ENCODE measurements around the gene CDK5.
A peak's percentile ranks its signal among the peaks of the same experiment; 100 is the strongest.

GRCh38 chr7:151009327-151010036, 48.2 kb downstream of the CDK5 start:
- TF ChIP-seq, protein P1, sequence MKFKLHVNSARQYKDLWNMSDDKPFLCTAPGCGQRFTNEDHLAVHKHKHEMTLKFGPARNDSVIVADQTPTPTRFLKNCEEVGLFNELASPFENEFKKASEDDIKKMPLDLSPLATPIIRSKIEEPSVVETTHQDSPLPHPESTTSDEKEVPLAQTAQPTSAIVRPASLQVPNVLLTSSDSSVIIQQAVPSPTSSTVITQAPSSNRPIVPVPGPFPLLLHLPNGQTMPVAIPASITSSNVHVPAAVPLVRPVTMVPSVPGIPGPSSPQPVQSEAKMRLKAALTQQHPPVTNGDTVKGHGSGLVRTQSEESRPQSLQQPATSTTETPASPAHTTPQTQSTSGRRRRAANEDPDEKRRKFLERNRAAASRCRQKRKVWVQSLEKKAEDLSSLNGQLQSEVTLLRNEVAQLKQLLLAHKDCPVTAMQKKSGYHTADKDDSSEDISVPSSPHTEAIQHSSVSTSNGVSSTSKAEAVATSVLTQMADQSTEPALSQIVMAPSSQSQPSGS (CRISPR knock-in tag; IDR thresholded peaks at IDR 0.05): no peak
- no peak for TF ChIP-seq ZNF644 (tag; IDR thresholded peaks at IDR 0.05; ENCODE audit: low read depth)
- no peak; the same call in 1 of the 2 replicates for TF ChIP-seq HDGF (IDR thresholded peaks at IDR 0.05)
- TF ChIP-seq ZKSCAN1 (IDR thresholded peaks at IDR 0.05; ENCODE audit: low read depth, low read length): no peak
- no peak for TF ChIP-seq CREB1 (IDR thresholded peaks at IDR 0.05)
- TF ChIP-seq CREB1 (CRISPR knock-in tag; IDR thresholded peaks at IDR 0.05): no peak
- TF ChIP-seq, protein P2, sequence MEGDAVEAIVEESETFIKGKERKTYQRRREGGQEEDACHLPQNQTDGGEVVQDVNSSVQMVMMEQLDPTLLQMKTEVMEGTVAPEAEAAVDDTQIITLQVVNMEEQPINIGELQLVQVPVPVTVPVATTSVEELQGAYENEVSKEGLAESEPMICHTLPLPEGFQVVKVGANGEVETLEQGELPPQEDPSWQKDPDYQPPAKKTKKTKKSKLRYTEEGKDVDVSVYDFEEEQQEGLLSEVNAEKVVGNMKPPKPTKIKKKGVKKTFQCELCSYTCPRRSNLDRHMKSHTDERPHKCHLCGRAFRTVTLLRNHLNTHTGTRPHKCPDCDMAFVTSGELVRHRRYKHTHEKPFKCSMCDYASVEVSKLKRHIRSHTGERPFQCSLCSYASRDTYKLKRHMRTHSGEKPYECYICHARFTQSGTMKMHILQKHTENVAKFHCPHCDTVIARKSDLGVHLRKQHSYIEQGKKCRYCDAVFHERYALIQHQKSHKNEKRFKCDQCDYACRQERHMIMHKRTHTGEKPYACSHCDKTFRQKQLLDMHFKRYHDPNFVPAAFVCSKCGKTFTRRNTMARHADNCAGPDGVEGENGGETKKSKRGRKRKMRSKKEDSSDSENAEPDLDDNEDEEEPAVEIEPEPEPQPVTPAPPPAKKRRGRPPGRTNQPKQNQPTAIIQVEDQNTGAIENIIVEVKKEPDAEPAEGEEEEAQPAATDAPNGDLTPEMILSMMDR (IDR thresholded peaks at IDR 0.05 in 2 of 3, conservative IDR thresholded peaks at IDR 0.05 in 1 of 3; ENCODE audit: insufficient read depth in 2 of 3, low read depth in 1 of 3, low read length in 3 of 3): peak; percentile 62 to 95 (median 81)
- TF ChIP-seq FOXK1 (CRISPR knock-in tag; IDR thresholded peaks at IDR 0.05; ENCODE audit: borderline replicate concordance): no peak

Measured in K562 (cell line).